Smooth muscle cell (in vitro differentiated cells): ENCODE results near the gene S100A9. TPM values are rescaled to one million over a fixed set of nuclear protein-coding genes. Genes with fewer than 3 reads are reported as not detected.

ENCODE experiments used
- DNase-seq: peaks from one replicate; lab custom pipeline; 2025; ENCODE audit not compliant: unreplicated experiment; lab: John Stamatoyannopoulos, UW
- H2AFZ ChIP-seq: fragments of 200-600 bp; sonication (generic); 2 replicates; pipeline ENCODE4 v1.6.0; 2016; ENCODE audit warnings: antibody characterized with exemption, low read depth, mild to moderate bottlenecking
- H3F3A ChIP-seq: fragments of 200-600 bp; sonication (generic); 2 replicates; pipeline ENCODE4 v1.6.0; 2017; ENCODE audit warnings: antibody characterized with exemption, low read depth
- H3K27ac ChIP-seq: fragments of 200-600 bp; sonication (generic); 2 replicates; pipeline ENCODE4 v1.5.1; 2016; ENCODE audit warnings: low read depth, mild to moderate bottlenecking
- H3K27me3 ChIP-seq: fragments of 200-600 bp; sonication (generic); 2 replicates; pipeline ENCODE4 v1.6.1; 2016; ENCODE audit warnings: low read depth, mild to moderate bottlenecking
- H3K36me3 ChIP-seq: fragments of 200-600 bp; sonication (generic); 2 replicates; pipeline ENCODE4 v1.5.1; 2016; ENCODE audit warnings: low read depth
- H3K4me1 ChIP-seq: fragments of 200-600 bp; sonication (generic); 2 replicates; pipeline ENCODE4 v1.5.1; 2016; ENCODE audit warnings: low read depth
- H3K4me2 ChIP-seq: fragments of 200-600 bp; sonication (generic); 2 replicates; pipeline ENCODE4 v1.6.0; 2016; ENCODE audit warnings: mild to moderate bottlenecking
- H3K4me3 ChIP-seq: fragments of 200-600 bp; sonication (generic); 2 replicates; pipeline ENCODE4 v1.5.1; 2016; ENCODE audit warnings: mild to moderate bottlenecking
- H3K79me2 ChIP-seq: fragments of 200-600 bp; sonication (generic); 2 replicates; pipeline ENCODE4 v1.6.0; 2016; ENCODE audit warnings: low read depth, mild to moderate bottlenecking
- H3K9ac ChIP-seq: fragments of 200-600 bp; sonication (generic); 2 replicates; pipeline ENCODE4 v1.6.0; 2016; ENCODE audit warnings: low read depth
- H3K9me3 ChIP-seq: fragments of 200-600 bp; sonication (generic); replicated peaks from 2 replicates; pipeline ENCODE4 v1.5.1; 2016; ENCODE audit warnings: low read depth
- H4K20me1 ChIP-seq: fragments of 200-600 bp; sonication (generic); 2 replicates; pipeline ENCODE4 v1.6.0; 2016; ENCODE audit warnings: low read depth
- WGBS: methylation state at CpG from one replicate; pipeline ENCODE4 v1.1.7; 2016; ENCODE audit warnings: low lambda C conversion rate; 5-methylcytosine and 5-hydroxymethylcytosine counted together
- polyA plus RNA-seq: library from polyadenylated mRNA; unstranded; fragments of >200 nt; fragmentation: Nextera tagmentation; extraction: Ambion mirVana; gene quantifications from 2 replicates; pipeline ENCODE4 v1.2.1, GENCODE V29; 2016
- total RNA-seq: library from RNA; depleted of rRNA; stranded (reverse); fragments of >200 nt; gene quantifications from 2 replicates; pipeline ENCODE4 v1.2.3, GENCODE V29; 2014
- TF ChIP-seq, protein P1 (sequence below): fragments of 200-600 bp; sonication (generic); IDR thresholded peaks from 2 replicates; pipeline ENCODE4 v1.5.1; 2017; ENCODE audit warnings: borderline replicate concordance, mild to moderate bottlenecking, antibody characterized with exemption; ENCODE audit not compliant: insufficient read depth, poor library complexity, severe bottlenecking

The S100A9 gene
- total and polyA plus RNA-seq, 2 experiments from 2014 or later = 81.9 to 197 TPM

DNA sequence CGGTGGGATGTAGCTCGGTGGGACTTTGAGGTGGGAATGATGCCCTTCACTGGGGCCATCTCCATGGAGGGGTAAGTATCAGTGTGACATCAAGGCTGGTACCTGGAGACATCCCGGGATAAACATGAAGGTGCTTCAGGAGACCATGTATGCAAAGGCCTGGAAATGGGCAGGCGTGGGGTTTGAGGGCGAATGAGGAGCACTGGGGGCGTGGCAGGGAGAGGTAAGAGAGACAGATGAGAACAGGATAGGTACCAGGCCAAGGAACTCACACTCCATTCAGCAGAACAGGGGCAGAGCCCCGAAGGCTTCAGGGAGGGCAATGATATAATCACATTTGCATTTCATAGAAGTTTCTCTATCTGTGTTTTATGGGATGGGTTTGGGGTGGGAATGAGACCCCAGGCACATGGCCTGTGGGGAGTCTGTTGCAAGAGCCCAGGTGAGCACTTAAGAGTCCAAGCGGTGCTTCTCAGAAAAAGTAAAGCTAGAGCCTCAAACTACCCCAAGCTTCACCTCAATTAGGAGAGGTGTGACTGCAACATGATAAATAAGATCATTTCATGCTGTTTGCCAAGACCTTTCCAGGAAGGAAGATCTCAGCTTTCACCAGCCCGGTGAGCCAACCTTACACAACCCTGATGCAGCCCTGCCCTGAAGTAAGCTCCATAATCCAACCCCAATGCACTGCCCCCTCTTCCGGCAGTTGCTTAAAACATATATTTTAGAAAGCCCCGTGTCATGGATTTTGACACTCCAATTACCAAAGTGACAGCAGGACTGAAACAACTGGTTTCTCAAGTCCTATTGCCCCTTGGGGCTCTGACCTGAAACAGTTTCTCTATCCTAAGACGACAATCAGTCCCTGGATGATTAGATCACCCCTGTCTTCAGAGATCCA, 7.4 kb downstream of the S100A9 start:
- TF ChIP-seq, protein P1, sequence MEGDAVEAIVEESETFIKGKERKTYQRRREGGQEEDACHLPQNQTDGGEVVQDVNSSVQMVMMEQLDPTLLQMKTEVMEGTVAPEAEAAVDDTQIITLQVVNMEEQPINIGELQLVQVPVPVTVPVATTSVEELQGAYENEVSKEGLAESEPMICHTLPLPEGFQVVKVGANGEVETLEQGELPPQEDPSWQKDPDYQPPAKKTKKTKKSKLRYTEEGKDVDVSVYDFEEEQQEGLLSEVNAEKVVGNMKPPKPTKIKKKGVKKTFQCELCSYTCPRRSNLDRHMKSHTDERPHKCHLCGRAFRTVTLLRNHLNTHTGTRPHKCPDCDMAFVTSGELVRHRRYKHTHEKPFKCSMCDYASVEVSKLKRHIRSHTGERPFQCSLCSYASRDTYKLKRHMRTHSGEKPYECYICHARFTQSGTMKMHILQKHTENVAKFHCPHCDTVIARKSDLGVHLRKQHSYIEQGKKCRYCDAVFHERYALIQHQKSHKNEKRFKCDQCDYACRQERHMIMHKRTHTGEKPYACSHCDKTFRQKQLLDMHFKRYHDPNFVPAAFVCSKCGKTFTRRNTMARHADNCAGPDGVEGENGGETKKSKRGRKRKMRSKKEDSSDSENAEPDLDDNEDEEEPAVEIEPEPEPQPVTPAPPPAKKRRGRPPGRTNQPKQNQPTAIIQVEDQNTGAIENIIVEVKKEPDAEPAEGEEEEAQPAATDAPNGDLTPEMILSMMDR = no peak
- H3K36me3 ChIP-seq = no peaks in the 10 kb centered on the region
- no peaks in the 10 kb centered on the region for H3K27me3 ChIP-seq
- H3K4me2 ChIP-seq = no peak overlapping the region
- no peaks in the 10 kb centered on the region for H3K4me1 ChIP-seq
- no peaks in the 10 kb centered on the region for H4K20me1 ChIP-seq
- no peak overlapping the region for H3K9ac ChIP-seq
- H3K79me2 ChIP-seq = no peaks in the 10 kb centered on the region
- H3K4me3 ChIP-seq = no peak overlapping the region
- 76% methylated on average over 12 of the region's 12 CpGs for WGBS
- H3K27ac ChIP-seq = peak overlapping the region; percentile 19
- H2AFZ ChIP-seq = no peak overlapping the region
- H3K9me3 ChIP-seq = no peaks in the 10 kb centered on the region
- no peak for DNase-seq
- H3F3A ChIP-seq = no peaks in the 10 kb centered on the region

DNA sequence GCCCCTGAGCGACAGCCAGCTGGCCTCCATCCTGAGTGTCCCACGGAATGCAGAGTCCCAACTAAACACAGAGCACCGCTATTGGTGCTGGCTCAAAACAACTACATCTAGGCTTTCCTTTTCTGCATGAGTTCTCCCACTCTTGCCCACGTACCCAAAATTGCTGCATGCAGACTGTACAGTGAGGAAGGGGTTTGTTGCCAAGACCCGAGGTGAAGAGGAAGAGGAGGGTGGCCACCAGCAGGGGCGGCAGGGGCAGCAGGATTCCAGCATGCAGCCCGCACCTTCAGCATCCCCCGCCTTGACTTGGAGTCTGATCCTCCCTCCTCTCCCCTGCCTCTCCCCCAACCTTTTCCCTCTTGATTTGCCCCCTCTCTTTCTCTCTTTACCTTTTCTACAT, 8.0 kb downstream of the S100A9 start:
- Histone ChIP-seq H2AFZ (no peak overlapping the region), H3K4me2 (no peak overlapping the region), H3F3A (no peaks in the 10 kb centered on the region), H3K9ac (no peak overlapping the region), H3K27me3 (no peaks in the 10 kb centered on the region), H3K27ac (no peak overlapping the region), H3K36me3 (no peaks in the 10 kb centered on the region), H4K20me1 (no peaks in the 10 kb centered on the region), H3K9me3 (no peaks in the 10 kb centered on the region), H3K79me2 (no peaks in the 10 kb centered on the region), H3K4me3 (no peak overlapping the region), H3K4me1 (no peaks in the 10 kb centered on the region)
- DNase-seq = no peak
- WGBS = 81% methylated on average over 8 of the region's 8 CpGs
- TF ChIP-seq, protein P1 = no peak

DNA sequence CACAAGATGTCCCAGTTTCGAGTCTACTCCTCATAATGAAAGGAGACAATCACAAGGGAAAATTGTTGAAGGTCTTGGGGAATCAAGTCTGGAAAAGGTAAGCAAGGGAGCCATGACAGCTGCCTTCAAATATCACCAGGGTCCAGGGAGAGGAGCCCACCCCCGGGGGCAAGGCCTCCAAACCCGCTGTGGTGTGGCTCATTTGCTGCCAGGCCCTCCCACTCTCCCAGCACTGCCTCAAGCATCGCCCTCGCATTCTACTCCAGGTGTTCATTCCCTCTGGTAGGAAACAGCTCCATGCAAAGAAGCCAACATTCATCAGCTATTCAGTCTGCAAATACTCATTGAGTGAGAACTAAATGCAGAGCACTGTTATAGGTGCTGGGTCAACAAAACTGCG, 8.6 kb downstream of the S100A9 start:
- no peaks in the 10 kb centered on the region for H3K27me3 ChIP-seq
- no peak overlapping the region for H3K27ac ChIP-seq
- H3K4me2 ChIP-seq = no peak overlapping the region
- no peak for DNase-seq
- TF ChIP-seq, protein P1 = no peak
- no peaks in the 10 kb centered on the region for H3K36me3 ChIP-seq
- H3K4me1 ChIP-seq = no peaks in the 10 kb centered on the region
- H3K9me3 ChIP-seq = no peaks in the 10 kb centered on the region
- no peaks in the 10 kb centered on the region for H3K79me2 ChIP-seq
- no peaks in the 10 kb centered on the region for H4K20me1 ChIP-seq
- no peak overlapping the region for H3K4me3 ChIP-seq
- H3K9ac ChIP-seq = no peak overlapping the region
- H2AFZ ChIP-seq = no peak overlapping the region
- 78% methylated on average over 6 of the region's 6 CpGs for WGBS
- no peaks in the 10 kb centered on the region for H3F3A ChIP-seq

DNA sequence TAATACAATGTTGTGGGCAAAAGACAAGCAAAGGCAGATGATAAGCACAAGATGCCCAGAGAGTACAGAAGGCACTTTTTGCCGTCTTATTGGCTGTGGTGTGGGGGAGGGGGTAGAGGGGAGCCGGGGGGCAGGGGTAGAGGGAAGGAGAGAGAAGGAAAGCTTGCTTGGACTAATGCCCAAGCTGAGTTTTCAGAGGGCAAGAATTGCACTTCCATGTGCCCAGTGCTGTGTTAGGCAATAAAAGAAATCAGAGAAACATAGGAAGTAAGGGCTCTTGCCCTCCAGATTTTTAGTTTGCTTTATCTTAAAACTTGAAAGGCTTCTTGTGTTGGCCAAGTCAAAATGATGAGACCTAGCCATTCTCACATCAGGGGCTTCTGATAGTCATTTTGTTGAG, 9.4 kb downstream of the S100A9 start:
- TF ChIP-seq, protein P1 = no peak
- Histone ChIP-seq H3K4me1 (no peaks in the 10 kb centered on the region), H2AFZ (no peak overlapping the region), H3K27ac (no peak overlapping the region), H3K9ac (no peak overlapping the region), H3K4me2 (no peak overlapping the region), H3K79me2 (no peaks in the 10 kb centered on the region), H4K20me1 (no peaks in the 10 kb centered on the region), H3K9me3 (no peaks in the 10 kb centered on the region), H3F3A (no peaks in the 10 kb centered on the region), H3K36me3 (no peaks in the 10 kb centered on the region), H3K27me3 (no peaks in the 10 kb centered on the region), H3K4me3 (no peak overlapping the region)
- 62% methylated on average over 2 of the region's 2 CpGs for WGBS
- no peak for DNase-seq
